ENCODE data around the gene IFITM2. TPM values are rescaled to one million over a fixed set of nuclear protein-coding genes. Genes with fewer than 3 reads are reported as not detected.
"Not testable (repeated sequence)": the region's sequence is repeated elsewhere in the genome, so short reads cannot be mapped to it uniquely, and the experiment has no call there.

The IFITM2 gene
- total RNA-seq, 2 experiments from 2014 or later = 179 to 189 TPM

GRCh38 chr11:314554-314875 lies 6.9 kb downstream of the IFITM2 start:
- ChIA-PET CTCF (interaction anchor here (1.7 kb wide), 1 partner anchor 9 kb away, joined by 8 read pairs; no protein-coding TSS in a partner anchor), POLR2A (interaction anchor here (1.4 kb wide), 1 partner anchor 13 kb away, joined by 6 read pairs; no protein-coding TSS in a partner anchor)

GRCh38 chr11:315051-315481 lies 7.5 kb downstream of the IFITM2 start:
- CTCF ChIA-PET = interaction anchor here (1.2 to 1.7 kb wide), 2 partner anchors 10 to 78 kb away, joined by 3 to 8 read pairs; partner anchors contain the start of gene PSMD13
- POLR2A ChIA-PET = interaction anchor here (0.9 to 2.5 kb wide), 3 partner anchors 12 to 108 kb away, joined by 3 to 11 read pairs (median 6); partner anchors contain the start of genes BET1L and RIC8A

- ChIA-PET POLR2A (interaction anchor here (0.9 to 2.5 kb wide), 3 partner anchors 12 to 108 kb away, joined by 3 to 11 read pairs (median 6); partner anchors contain the start of genes BET1L and RIC8A), CTCF (interaction anchor here (1.2 to 2.9 kb wide), 4 partner anchors 10 to 133 kb away, joined by 3 to 11 read pairs (median 7); partner anchors contain the start of gene PSMD13)
Measured at GRCh38 chr11:315516-315994, 7.9 kb downstream of the IFITM2 start.

GRCh38 chr11:316031-316701 lies 8.6 kb downstream of the IFITM2 start:
- ChIA-PET CTCF (interaction anchor here (1.2 to 2.9 kb wide), 8 partner anchors 10 to 132 kb away, joined by 3 to 11 read pairs (median 6); partner anchors contain the start of gene PSMD13), POLR2A (interaction anchor here (0.7 to 2.5 kb wide), 5 partner anchors 11 to 109 kb away, joined by 3 to 11 read pairs (median 3); partner anchors contain the start of genes BET1L and RIC8A)

GRCh38 chr11:316891-317301 lies 9.3 kb downstream of the IFITM2 start:
- ChIA-PET POLR2A (interaction anchor here (0.6 to 2.5 kb wide), 6 partner anchors 8 to 347 kb away, joined by 3 to 11 read pairs (median 3); no protein-coding TSS in a partner anchor), CTCF (interaction anchor here (0.7 to 2.9 kb wide), 13 partner anchors 8 to 133 kb away, joined by 3 to 11 read pairs (median 4); partner anchors contain the start of gene PTDSS2)

GRCh38 chr11:317668-318404 lies 10.2 kb downstream of the IFITM2 start:
- ChIA-PET CTCF (interaction anchor here (0.7 to 2.9 kb wide), 12 partner anchors 9 to 132 kb away, joined by 3 to 11 read pairs (median 4); partner anchors contain the start of gene PTDSS2), POLR2A (interaction anchor here (0.9 to 1.7 kb wide), 2 partner anchors 9 to 50 kb away, joined by 3 to 5 read pairs; no protein-coding TSS in a partner anchor)

- CTCF ChIA-PET = interaction anchor here (0.6 to 2.9 kb wide), 6 partner anchors 8 to 50 kb away, joined by 3 to 11 read pairs (median 6); no protein-coding TSS in a partner anchor
- POLR2A ChIA-PET = interaction anchor here (1.6 kb wide), 1 partner anchor 37 kb away, joined by 5 read pairs; no protein-coding TSS in a partner anchor
Measured at GRCh38 chr11:318405-319120, 10.9 kb downstream of the IFITM2 start.

- POLR2A ChIA-PET = interaction anchor here (1.6 kb wide), 1 partner anchor 36 kb away, joined by 5 read pairs; no protein-coding TSS in a partner anchor
- CTCF ChIA-PET = interaction anchor here (0.6 kb wide), 1 partner anchor 35 kb away, joined by 3 read pairs; no protein-coding TSS in a partner anchor
Measured at GRCh38 chr11:319121-319887, 11.7 kb downstream of the IFITM2 start.

GRCh38 chr11:319888-320273 lies 12.3 kb downstream of the IFITM2 start:
- POLR2A ChIA-PET = interaction anchor here (1.6 kb wide), 1 partner anchor 36 kb away, joined by 5 read pairs; no protein-coding TSS in a partner anchor
- CTCF ChIA-PET = not testable (repeated sequence)

GRCh38 chr11:324156-324555 lies 16.5 kb downstream of the IFITM2 start:
- CTCF ChIA-PET = interaction anchor here (0.6 kb wide), 1 partner anchor 41 kb away, joined by 3 read pairs; no protein-coding TSS in a partner anchor

GRCh38 chr11:324593-325517 lies 17.2 kb downstream of the IFITM2 start:
- POLR2A ChIA-PET, CTCF ChIA-PET: not testable (repeated sequence)

More at GRCh38 chr11:324156-324555, 16.5 kb downstream of the IFITM2 start:
- POLR2A ChIA-PET = no interaction called here

GRCh38 chr11:325796-326591 lies 18.4 kb downstream of the IFITM2 start:
- POLR2A ChIA-PET = interaction anchor here (1.1 to 1.5 kb wide), 2 partner anchors 9 to 11 kb away, joined by 3 to 6 read pairs; no protein-coding TSS in a partner anchor
- CTCF ChIA-PET = interaction anchor here (1.6 kb wide), 1 partner anchor 9 kb away, joined by 11 read pairs; no protein-coding TSS in a partner anchor

GRCh38 chr11:326592-326841 lies 18.9 kb downstream of the IFITM2 start:
- ChIA-PET CTCF (interaction anchor here (1.6 kb wide), 1 partner anchor 10 kb away, joined by 11 read pairs; no protein-coding TSS in a partner anchor), POLR2A (interaction anchor here (1.1 to 1.5 kb wide), 2 partner anchors 10 to 12 kb away, joined by 3 to 6 read pairs; no protein-coding TSS in a partner anchor)

- ChIA-PET POLR2A (interaction anchor here (1.1 to 1.5 kb wide), 2 partner anchors 10 to 12 kb away, joined by 3 to 6 read pairs; no protein-coding TSS in a partner anchor), CTCF (interaction anchor here (0.6 to 1.6 kb wide), 3 partner anchors 10 to 28 kb away, joined by 3 to 11 read pairs (median 4); no protein-coding TSS in a partner anchor)
Measured at GRCh38 chr11:326842-327580, 19.4 kb downstream of the IFITM2 start.

- POLR2A ChIA-PET = interaction anchor here (1.1 to 1.5 kb wide), 2 partner anchors 11 to 13 kb away, joined by 3 to 6 read pairs; no protein-coding TSS in a partner anchor
- CTCF ChIA-PET = interaction anchor here (0.6 to 1.6 kb wide), 3 partner anchors 11 to 28 kb away, joined by 3 to 11 read pairs (median 4); no protein-coding TSS in a partner anchor
Measured at GRCh38 chr11:327581-327923, 19.9 kb downstream of the IFITM2 start.
